Activated naive CD4-positive, alpha-beta T cell treated with anti-CD3 and anti-CD28 coated beads, Interleukin-2, amount 50 U/mL, for 72 hours (primary cell): ENCODE data around the gene CYP51A1. TPM values are rescaled to one million over a fixed set of nuclear protein-coding genes. Genes with fewer than 3 reads are reported as not detected.

Source experiments
- ATAC-seq, 2 donors: fragments of 150-1000 bp; cut with Tn5 transposase; 2 replicates each; pipeline ENCODE4 v1.10.0; 2021; ENCODE audit warnings: mild to moderate bottlenecking in 2 of 2, moderate library complexity in 2 of 2
- DNase-seq, 2 donors: peaks; one replicate each; pipeline ENCODE4 v3.0.0; 2021 to 2022; ENCODE audit warnings: low spot score in 2 of 2
- H3K27ac Mint-ChIP-seq, 2 donors: one replicate each; pipeline ENCODE4 v1.8.0; 2022; ENCODE audit warnings: mild to moderate bottlenecking in 2 of 2, mixed read lengths in 2 of 2
- H3K36me3 Mint-ChIP-seq, 2 donors: one replicate each; pipeline ENCODE4 v1.8.0; 2022; ENCODE audit warnings: mixed read lengths in 2 of 2
- H3K9me3 Mint-ChIP-seq, 2 donors: one replicate each; pipeline ENCODE4 v1.8.0; 2022; ENCODE audit warnings: mixed read lengths in 2 of 2
- total RNA-seq, 2 donors: library from RNA; stranded (reverse); gene quantifications; one replicate each; pipeline ENCODE4 v1.2.3, GENCODE V29; 2022

Gene CYP51A1
- total RNA-seq, 2 donors from 2014 or later = 25.5 to 46.5 TPM

DNA sequence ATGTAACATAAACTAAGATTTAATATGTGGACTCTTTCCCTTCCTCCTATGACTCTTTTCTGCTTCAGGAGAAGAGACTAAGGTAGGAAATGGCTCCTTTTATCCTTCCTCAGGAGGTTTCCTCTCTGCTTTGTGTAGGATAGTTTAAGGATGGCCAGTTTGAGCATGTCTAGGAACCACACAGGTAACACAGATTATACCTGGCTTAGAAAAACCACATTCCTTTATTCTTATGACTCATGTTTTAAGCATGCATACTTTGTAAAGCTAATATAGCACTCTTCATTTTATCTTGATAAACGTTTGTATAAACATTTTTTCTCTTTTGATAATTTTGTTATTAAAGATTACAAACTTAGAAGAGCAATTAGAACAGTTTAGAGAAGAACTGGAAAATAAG is 57.8 kb downstream of the CYP51A1 start:
- Mint-ChIP-seq H3K9me3 (no peaks in the 10 kb centered on the region), H3K27ac (no peak overlapping the region), H3K36me3 (peaks cover 5 to 16% of the 10 kb centered on the region in 2 donors)
- no peak for DNase-seq
- ATAC-seq = no peak

DNA sequence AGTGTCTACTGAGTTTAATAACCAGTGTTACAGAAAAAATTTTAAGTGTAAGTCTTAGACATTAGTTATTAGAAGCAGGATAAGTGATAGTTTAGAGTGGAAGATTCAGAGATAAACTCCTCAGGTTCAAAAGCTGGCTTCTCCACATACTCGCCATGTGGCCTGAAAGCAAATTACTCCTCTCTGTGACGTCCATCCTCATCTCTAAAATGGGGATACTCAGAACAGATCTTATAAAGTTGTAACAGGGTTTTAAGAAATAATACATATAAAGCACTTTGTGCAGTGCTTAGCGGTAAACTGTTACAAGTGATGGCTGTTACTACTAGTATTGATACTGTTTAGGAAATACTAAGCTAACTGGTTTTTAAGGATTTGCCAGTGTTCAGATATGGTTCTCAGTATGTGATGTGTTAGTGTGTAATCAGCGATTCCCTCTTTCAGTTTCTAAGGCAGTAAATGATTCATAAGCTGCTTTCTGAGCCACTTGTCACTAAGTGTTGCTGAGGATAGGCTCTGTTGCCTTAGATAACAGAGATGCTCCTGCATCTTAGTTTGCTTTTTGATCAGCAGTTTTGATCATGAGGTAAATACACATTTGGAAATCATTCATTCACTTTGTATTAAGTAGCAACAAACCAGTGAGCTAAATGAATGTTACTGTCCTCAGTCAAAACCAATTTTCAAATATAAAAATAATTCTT is 58.7 kb downstream of the CYP51A1 start:
- ATAC-seq (peak; percentile 78 to 100), DNase-seq (no peak)
- H3K27ac Mint-ChIP-seq = no peak overlapping the region

DNA sequence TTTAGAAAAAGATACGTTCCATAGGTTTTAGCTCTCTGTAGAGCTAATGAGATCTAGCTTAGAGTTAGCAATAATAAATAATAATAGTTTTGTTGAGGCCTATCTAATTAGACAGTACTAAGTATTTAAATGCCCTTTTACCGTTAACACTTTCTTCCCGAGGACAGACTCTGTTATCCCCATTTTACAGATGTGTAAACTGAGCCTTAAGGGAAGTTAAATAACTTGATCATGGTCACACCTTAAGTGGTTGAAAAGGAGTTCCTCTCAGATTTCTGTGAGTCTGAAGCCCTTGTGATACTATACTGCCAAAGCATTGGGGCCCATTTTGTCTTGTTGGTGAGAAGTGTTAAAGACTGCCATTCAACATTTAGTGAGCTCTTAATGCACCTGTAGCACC is 61.6 kb downstream of the CYP51A1 start:
- H3K9me3 Mint-ChIP-seq = no peaks in the 10 kb centered on the region

More for the DNA sequence above, 58.7 kb downstream of the CYP51A1 start:
- H3K9me3 Mint-ChIP-seq = no peaks in the 10 kb centered on the region
- H3K36me3 Mint-ChIP-seq = peaks cover 5 to 16% of the 10 kb centered on the region in 2 donors

DNA sequence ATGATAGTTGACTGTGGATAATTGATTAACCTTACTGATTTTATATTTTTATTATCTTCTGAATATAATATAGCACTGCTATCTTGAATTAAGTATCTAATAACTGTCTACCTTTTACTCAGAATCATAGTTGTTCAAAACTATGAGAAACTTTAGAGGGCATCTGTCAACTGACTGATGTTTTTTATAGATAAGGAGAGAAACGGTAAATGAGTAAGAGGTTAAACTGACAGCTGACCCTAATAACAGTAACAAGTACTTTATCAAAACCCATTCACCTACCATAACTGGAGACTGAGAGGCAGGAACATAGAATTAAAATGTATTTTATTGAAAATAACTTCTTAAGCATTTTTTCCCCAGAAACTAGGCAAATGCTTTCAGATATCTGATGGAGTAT is 62.2 kb downstream of the CYP51A1 start:
- no peak for ATAC-seq
- Mint-ChIP-seq H3K27ac (no peak overlapping the region), H3K36me3 (peaks cover 5 to 12% of the 10 kb centered on the region in 2 donors)

More for the DNA sequence above, 61.6 kb downstream of the CYP51A1 start:
- DNase-seq (no peak), ATAC-seq (no peak)
- H3K36me3 Mint-ChIP-seq = peaks cover 5 to 6% of the 10 kb centered on the region in 2 donors
- no peak overlapping the region for H3K27ac Mint-ChIP-seq

DNA sequence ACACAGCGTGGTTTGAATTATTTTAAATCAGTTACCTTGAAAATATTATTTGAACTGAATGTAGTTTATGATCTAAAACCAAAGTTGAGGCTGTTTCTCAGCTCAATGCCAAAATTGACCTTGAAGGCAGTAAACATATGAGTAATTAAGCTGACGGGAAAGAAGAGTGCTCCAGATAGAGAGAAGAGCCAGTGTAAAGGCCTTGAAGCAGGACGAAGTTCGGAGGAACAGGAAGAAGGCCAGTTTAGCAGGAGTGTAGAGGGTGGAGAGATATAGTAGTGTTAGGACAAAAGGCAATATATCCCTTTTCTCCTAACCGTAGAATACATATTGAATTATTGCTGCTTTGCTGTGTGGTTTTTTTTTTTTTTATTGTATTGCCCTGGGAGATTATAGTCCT is 63.2 kb downstream of the CYP51A1 start:
- Mint-ChIP-seq H3K27ac (no peak overlapping the region), H3K36me3 (peaks cover 5 to 17% of the 10 kb centered on the region in 2 donors), H3K9me3 (no peaks in the 10 kb centered on the region)
- no peak for ATAC-seq
- DNase-seq = no peak

More for the DNA sequence above, 62.2 kb downstream of the CYP51A1 start:
- no peak for DNase-seq
- no peaks in the 10 kb centered on the region for H3K9me3 Mint-ChIP-seq

DNA sequence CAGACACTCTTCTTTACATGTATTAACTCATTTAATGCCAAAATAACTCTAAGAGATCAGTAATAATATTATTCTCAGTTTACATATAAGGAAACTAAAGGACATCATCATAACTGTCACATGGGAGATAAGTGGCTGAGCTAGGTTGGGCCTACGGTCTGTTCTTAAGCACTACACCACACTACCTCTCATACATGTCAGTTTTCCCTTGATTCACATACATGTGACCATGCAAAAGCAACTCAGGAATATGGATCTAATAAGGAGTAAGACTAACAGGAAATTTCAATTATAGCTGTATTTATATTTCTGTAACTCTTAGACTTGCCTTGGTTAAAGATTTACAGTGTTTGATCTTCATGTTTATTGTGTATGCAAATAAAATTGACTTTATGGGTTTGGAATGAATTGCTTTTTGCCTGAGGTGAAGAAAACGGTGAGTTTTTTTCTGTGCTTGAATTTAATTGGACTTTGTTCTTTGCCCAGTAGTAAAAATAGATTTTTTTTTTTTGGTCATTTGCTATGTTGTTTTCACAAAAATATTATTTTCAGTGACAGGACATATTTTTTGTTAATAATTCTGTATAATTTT is 69.7 kb downstream of the CYP51A1 start:
- Mint-ChIP-seq H3K27ac (no peak overlapping the region), H3K36me3 (peaks cover 0 to 11% of the 10 kb centered on the region in 2 donors), H3K9me3 (no peaks in the 10 kb centered on the region)
- ATAC-seq (no peak), DNase-seq (no peak)

Other genes with a start within 250 kb of the CYP51A1 start
- 10 to 100 TPM; 35.5 to 37.9 TPM for gene AKAP9, start 193.6 kb downstream of the CYP51A1 start, total RNA-seq
- gene LRRD1, start 44.7 kb upstream of the CYP51A1 start, total RNA-seq = not detected
- gene KRIT1, start 111.4 kb upstream of the CYP51A1 start, total RNA-seq = 10 to 100 TPM; 25.9 to 39.7 TPM
- 10 to 100 TPM; 34.4 to 50.7 TPM for gene ANKIB1, start 111.5 kb upstream of the CYP51A1 start, total RNA-seq